Measurements from ENCODE around the gene MYH7. TPM values are rescaled to one million over a fixed set of nuclear protein-coding genes. Genes with fewer than 3 reads are reported as not detected.
A peak's percentile ranks its signal among the peaks of the same experiment; 100 is the strongest.

The MYH7 gene
- total and polyA plus RNA-seq, 2 of the 4 experiments (the other 2 are of a cell fraction), result not detected

DNA sequence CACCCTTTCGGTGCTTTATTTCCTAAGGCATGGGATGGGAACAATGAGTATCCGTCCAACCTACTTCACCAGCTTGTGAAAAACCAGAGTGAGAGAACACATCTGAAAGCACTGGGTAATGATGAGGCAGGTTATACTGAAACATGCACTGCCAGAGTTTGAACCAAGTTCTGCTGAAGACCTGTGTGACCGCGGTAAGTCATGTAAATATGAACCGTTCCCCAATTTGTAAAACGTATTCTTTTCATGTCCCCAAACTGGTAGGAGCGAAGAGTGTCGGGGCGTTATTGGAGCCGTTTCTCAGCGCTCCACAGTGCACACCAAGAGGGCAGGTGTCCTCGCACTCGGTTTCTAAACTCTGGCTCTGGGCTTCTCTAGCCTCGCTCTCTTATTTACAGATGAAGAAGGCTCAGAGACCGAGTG lies 33.3 kb upstream of the MYH7 start:
- H3K9me1 ChIP-seq (ENCODE audit: insufficient read depth, low read length), result peaks cover 3% of the 10 kb centered on the region; the same call in 1 of the 2 replicates
- H2BK5ac ChIP-seq (ENCODE audit: low read depth, low read length, poor library complexity, severe bottlenecking), result peak overlapping the region; percentile 39
- peak overlapping the region; percentile 96 to 97 for H4K8ac ChIP-seq (ENCODE audit: low read depth in 2 of 2, low read length in 2 of 2)
- peak overlapping the region; percentile 62 for H3K4ac ChIP-seq (ENCODE audit: low read depth, low read length)
- no peak overlapping the region; the same call in 1 of the 2 replicates for H3K9ac ChIP-seq (ENCODE audit: low read depth, low read length)
- no peak overlapping the region for H2BK15ac ChIP-seq (ENCODE audit: low read depth, low read length)
- 0 out of 2 replicates have a peak overlapping the region, but pooled peaks have one; percentile 2 for H2AK5ac ChIP-seq (ENCODE audit: low read depth, low read length)
- peak overlapping the region; percentile 72 for H2BK120ac ChIP-seq (ENCODE audit: low read depth, low read length)
- 93% methylated on average over 9 of the region's 15 CpGs; no CpG with 5 or more reads in 1 of the 2 experiments for WGBS, 2 experiments (ENCODE audit: extremely low coverage in 2 of 2, insufficient read length in 1 of 2)
- H3K23ac ChIP-seq (ENCODE audit: low read depth, low read length), result no peak overlapping the region
- no peaks in the 10 kb centered on the region for H3K4me1 ChIP-seq (ENCODE audit: control insufficient read depth, insufficient read depth, low read length)
- H2AFZ ChIP-seq (replicated peaks; ENCODE audit: low read length, poor library complexity), result peak overlapping the region; percentile 98
- BruUV-seq (replicated peaks), result no TSS peak
- H3K4me2 ChIP-seq (ENCODE audit: low read depth, low read length), result peak overlapping the region; percentile 61
- H2BK20ac ChIP-seq (ENCODE audit: low read depth, low read length), result no peak overlapping the region
- peak overlapping the region; percentile 43 for H3K27ac ChIP-seq (ENCODE audit: insufficient read depth, low read length)
- no peaks in the 10 kb centered on the region for H3K27me3 ChIP-seq (ENCODE audit: control insufficient read depth, insufficient read depth, low read length)
- peak overlapping the region; percentile 19 for H3K18ac ChIP-seq (ENCODE audit: low read depth, low read length)
- H4K5ac ChIP-seq (ENCODE audit: low read depth, low read length), result peak overlapping the region; percentile 93
- H3K36me3 ChIP-seq (ENCODE audit: control insufficient read depth, insufficient read depth, low read length), result peaks cover 3% of the 10 kb centered on the region
- peak overlapping the region; percentile 52 for H3K4me3 ChIP-seq (ENCODE audit: insufficient read depth, low read depth, low read length)
- no peak overlapping the region; the same call in 1 of the 2 replicates for H3K56ac ChIP-seq (ENCODE audit: extremely low read depth, insufficient read depth, low read length)
- CTCF ChIA-PET, result no interaction called here
- TF ChIP-seq FOS (IDR thresholded peaks at IDR 0.05; ENCODE audit: low read depth, low read length) (no peak), RCOR1 (IDR thresholded peaks at IDR 0.05; ENCODE audit: insufficient replicate concordance, low read length) (no peak), NFE2L2 (IDR thresholded peaks at IDR 0.05; ENCODE audit: low read depth, low read length) (no peak), CEBPB (IDR thresholded peaks at IDR 0.05; ENCODE audit: low read depth, low read length) (no peak)
- DNase-seq (no peak), ATAC-seq (ENCODE audit: low read depth) (peak; percentile 2; the same call in 1 of the 2 replicates)
- POLR2A ChIA-PET (ENCODE audit: unreplicated experiment), result no interaction called here
- H4K20me1 ChIP-seq (ENCODE audit: insufficient read depth, low read length), result no peaks in the 10 kb centered on the region
- in situ Hi-C loops (cut with MboI; ENCODE audit: low sequenced_read_pairs) (loop anchor here (10.0 kb wide), 1 partner anchor 204 kb away; no protein-coding TSS in a partner anchor), dilution Hi-C loops (cut with HindIII; ENCODE audit: low sequenced_read_pairs, unreplicated experiment) (no loop called here), intact Hi-C loops (cut with micrococcal nuclease) (loop anchor here (1.0 kb wide), 1 partner anchor 140 kb away; no protein-coding TSS in a partner anchor)
- no peaks in the 10 kb centered on the region for H3K9me3 ChIP-seq (ENCODE audit: control insufficient read depth, insufficient read depth, low read length)
- H4K91ac ChIP-seq (ENCODE audit: insufficient read depth, low read depth, low read length), result peak overlapping the region; percentile 57
- H3K14ac ChIP-seq (replicated peaks; ENCODE audit: low read depth, low read length), result peak overlapping the region; percentile 77
- peaks cover 10 to 19% of the 10 kb centered on the region in 2 experiments for H3K79me1 ChIP-seq (ENCODE audit: low read depth in 1 of 2, low read length in 2 of 2)
- H2AK9ac ChIP-seq (replicated peaks; ENCODE audit: low read depth, low read length, poor library complexity), result peak overlapping the region; percentile 86
